ENCODE measurements around the gene CTSC. TPM values are rescaled to one million over a fixed set of nuclear protein-coding genes. Genes with fewer than 3 reads are reported as not detected.

Gene CTSC
- total RNA-seq, 3 donors from 2014 or later (not counting 1 experiment from before 2014, with no cell fraction given) = 182 to 275 (median 227) TPM

- peaks cover 6% of the 10 kb centered on the region for H3K4me1 ChIP-seq (ENCODE audit: control insufficient read depth, insufficient read depth, low read length)
Observed at GRCh38 chr11:88266919-88267318, 70.6 kb downstream of the CTSC start.

GRCh38 chr11:88266157-88266556 lies 71.4 kb downstream of the CTSC start:
- H3K27me3 Mint-ChIP-seq (ENCODE audit: low read depth in 2 of 2) = no peaks in the 10 kb centered on the region
- H3K4me1 Mint-ChIP-seq = peaks cover 48 to 49% of the 10 kb centered on the region in 2 donors
- H3K4me1 ChIP-seq (ENCODE audit: control insufficient read depth, insufficient read depth, low read length) = peaks cover 6% of the 10 kb centered on the region
- H3K4me3 ChIP-seq (ENCODE audit: low read length) = no peak overlapping the region
- H3K36me3 Mint-ChIP-seq = peaks cover 29% of the 10 kb centered on the region
- no peak overlapping the region for H3K27ac ChIP-seq (ENCODE audit: low read length)
- no peak overlapping the region for H3K4me3 Mint-ChIP-seq
- ATAC-seq (no peak), DNase-seq (no peak)
- no peak for TF ChIP-seq CTCF (IDR thresholded peaks at IDR 0.05)
- H3K27me3 ChIP-seq (ENCODE audit: control insufficient read depth, insufficient read depth, low read length) = no peaks in the 10 kb centered on the region
- H3K9me3 ChIP-seq (ENCODE audit: control insufficient read depth, insufficient read depth, low read length) = peaks cover 4% of the 10 kb centered on the region
- H3K36me3 ChIP-seq (ENCODE audit: control insufficient read depth, insufficient read depth, low read length) = peaks cover 28% of the 10 kb centered on the region
- peaks cover 4 to 6% of the 10 kb centered on the region in 2 donors for H3K9me3 Mint-ChIP-seq
- peak overlapping the region; percentile 4 to 23 for H3K27ac Mint-ChIP-seq
- intact Hi-C loops (cut with micrococcal nuclease) = no loop called here

More at GRCh38 chr11:88266919-88267318, 70.6 kb downstream of the CTSC start:
- no peak for TF ChIP-seq CTCF (IDR thresholded peaks at IDR 0.05)
- peaks cover 52 to 55% of the 10 kb centered on the region in 2 donors for H3K4me1 Mint-ChIP-seq
- H3K36me3 Mint-ChIP-seq = peaks cover 21% of the 10 kb centered on the region
- peaks cover 0 to under 1% of the 10 kb centered on the region in 2 donors for H3K9me3 Mint-ChIP-seq
- no peak overlapping the region for H3K4me3 Mint-ChIP-seq
- H3K27ac ChIP-seq (ENCODE audit: low read length) = no peak overlapping the region
- ATAC-seq = no peak
- no peaks in the 10 kb centered on the region for H3K27me3 ChIP-seq (ENCODE audit: control insufficient read depth, insufficient read depth, low read length)
- H3K27ac Mint-ChIP-seq = no peak overlapping the region
- no peaks in the 10 kb centered on the region for H3K27me3 Mint-ChIP-seq (ENCODE audit: low read depth in 2 of 2)
- H3K36me3 ChIP-seq (ENCODE audit: control insufficient read depth, insufficient read depth, low read length) = peaks cover 28% of the 10 kb centered on the region
- H3K9me3 ChIP-seq (ENCODE audit: control insufficient read depth, insufficient read depth, low read length) = peaks cover 4% of the 10 kb centered on the region
- intact Hi-C loops (cut with micrococcal nuclease) = no loop called here
- 95% methylated on average over 1 of the region's 1 CpG for WGBS (ENCODE audit: insufficient coverage)
- no peak overlapping the region for H3K4me3 ChIP-seq (ENCODE audit: low read length)
- no peak for DNase-seq

- Mint-ChIP-seq H3K27me3 (ENCODE audit: low read depth in 2 of 2) (no peaks in the 10 kb centered on the region), H3K4me3 (no peak overlapping the region), H3K36me3 (peaks cover 52% of the 10 kb centered on the region), H3K27ac (peak overlapping the region in 1 of 2 donors; percentile 11), H3K9me3 (peaks cover 15 to 33% of the 10 kb centered on the region in 2 donors), H3K4me1 (peaks cover 38 to 41% of the 10 kb centered on the region in 2 donors)
- no peak for ATAC-seq
- Histone ChIP-seq H3K9me3 (ENCODE audit: control insufficient read depth, insufficient read depth, low read length) (peaks cover 4% of the 10 kb centered on the region), H3K27ac (ENCODE audit: low read length) (no peak overlapping the region), H3K27me3 (ENCODE audit: control insufficient read depth, insufficient read depth, low read length) (no peaks in the 10 kb centered on the region), H3K36me3 (ENCODE audit: control insufficient read depth, insufficient read depth, low read length) (peaks cover 18% of the 10 kb centered on the region), H3K4me3 (ENCODE audit: low read length) (no peak overlapping the region), H3K4me1 (ENCODE audit: control insufficient read depth, insufficient read depth, low read length) (peaks cover 3% of the 10 kb centered on the region)
- DNase-seq = no peak
- TF ChIP-seq CTCF (IDR thresholded peaks at IDR 0.05) = no peak
- intact Hi-C loops (cut with micrococcal nuclease) = no loop called here
Observed at GRCh38 chr11:88259431-88259830, 78.1 kb downstream of the CTSC start.

GRCh38 chr11:88252208-88252607 lies 85.3 kb downstream of the CTSC start:
- no peaks in the 10 kb centered on the region for H3K9me3 ChIP-seq (ENCODE audit: control insufficient read depth, insufficient read depth, low read length)
- H3K4me1 Mint-ChIP-seq = peaks cover 24 to 28% of the 10 kb centered on the region in 2 donors
- no peak overlapping the region for H3K27ac Mint-ChIP-seq
- H3K27me3 Mint-ChIP-seq (ENCODE audit: low read depth in 2 of 2) = no peaks in the 10 kb centered on the region
- H3K27ac ChIP-seq (ENCODE audit: low read length) = no peak overlapping the region
- H3K36me3 ChIP-seq (ENCODE audit: control insufficient read depth, insufficient read depth, low read length) = no peaks in the 10 kb centered on the region
- ATAC-seq (no peak), DNase-seq (no peak)
- peaks cover 3% of the 10 kb centered on the region for H3K4me1 ChIP-seq (ENCODE audit: control insufficient read depth, insufficient read depth, low read length)
- H3K36me3 Mint-ChIP-seq = no peaks in the 10 kb centered on the region
- no peak overlapping the region for H3K4me3 Mint-ChIP-seq
- intact Hi-C loops (cut with micrococcal nuclease) = no loop called here
- no peak for TF ChIP-seq CTCF (IDR thresholded peaks at IDR 0.05)
- no peaks in the 10 kb centered on the region for H3K27me3 ChIP-seq (ENCODE audit: control insufficient read depth, insufficient read depth, low read length)
- no peak overlapping the region for H3K4me3 ChIP-seq (ENCODE audit: low read length)
- peaks cover 0 to 3% of the 10 kb centered on the region in 2 donors for H3K9me3 Mint-ChIP-seq

Data from natural killer cell (primary cell).